GM19455 (cell line): ENCODE measurements around the gene IRF4.
"Not testable (repeated sequence)": the region's sequence is repeated elsewhere in the genome, so short reads cannot be mapped to it uniquely, and the experiment has no call there.

ENCODE experiments used
- ATAC-seq: cut with Tn5 transposase; IDR thresholded peaks from one replicate; pipeline ENCODE4 v1.9.1; 2021; ENCODE audit not compliant: unreplicated experiment

Gene IRF4

GRCh38 chr6:365835-366234 is 25.7 kb upstream of the IRF4 start:
- ATAC-seq, result no peak

DNA sequence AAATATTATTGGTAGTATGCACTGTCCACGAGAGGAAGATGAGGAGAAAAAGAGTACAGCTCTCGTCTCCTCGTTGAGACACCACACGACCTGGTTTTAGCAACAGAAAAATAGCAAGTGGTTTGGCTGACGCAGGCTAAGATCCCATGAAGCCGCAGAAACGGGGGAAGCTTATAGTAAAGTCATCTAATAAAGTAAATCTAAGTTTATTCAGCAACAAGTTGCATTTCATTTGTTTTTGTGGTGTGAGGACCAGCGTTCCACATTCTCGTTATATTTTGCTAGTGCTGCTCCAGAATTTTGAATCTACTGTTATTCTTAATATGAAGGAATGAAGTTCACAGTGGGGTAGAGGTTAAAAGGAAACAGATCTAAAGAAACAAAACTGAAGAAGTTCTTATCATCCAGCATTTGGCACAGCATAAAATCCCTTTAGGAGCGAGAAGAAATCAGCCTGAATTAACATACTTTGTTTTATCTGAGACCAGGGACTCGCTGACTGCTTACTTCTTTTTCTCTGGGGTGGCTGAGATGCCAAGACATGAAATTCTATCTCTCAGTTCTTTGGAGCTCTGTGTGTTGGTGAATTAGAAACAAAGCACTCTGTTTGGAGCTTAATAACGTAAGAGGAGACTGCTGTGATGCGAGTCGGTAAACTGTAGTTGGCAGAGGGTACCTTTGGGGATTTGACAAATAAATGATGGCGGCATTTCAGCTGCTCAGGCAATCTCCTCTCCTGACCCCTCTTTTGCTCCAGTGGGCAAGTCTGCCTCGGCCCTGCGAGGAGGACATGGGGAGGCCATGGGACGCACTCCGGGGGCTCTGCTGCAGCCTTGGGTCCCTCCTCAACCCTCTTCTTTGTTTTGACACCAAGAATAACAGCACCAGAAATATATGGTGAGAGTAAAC is 24.9 kb upstream of the IRF4 start:
- no peak for ATAC-seq

- no peak for ATAC-seq
Measured at GRCh38 chr6:367298-367794, 24.2 kb upstream of the IRF4 start.

DNA sequence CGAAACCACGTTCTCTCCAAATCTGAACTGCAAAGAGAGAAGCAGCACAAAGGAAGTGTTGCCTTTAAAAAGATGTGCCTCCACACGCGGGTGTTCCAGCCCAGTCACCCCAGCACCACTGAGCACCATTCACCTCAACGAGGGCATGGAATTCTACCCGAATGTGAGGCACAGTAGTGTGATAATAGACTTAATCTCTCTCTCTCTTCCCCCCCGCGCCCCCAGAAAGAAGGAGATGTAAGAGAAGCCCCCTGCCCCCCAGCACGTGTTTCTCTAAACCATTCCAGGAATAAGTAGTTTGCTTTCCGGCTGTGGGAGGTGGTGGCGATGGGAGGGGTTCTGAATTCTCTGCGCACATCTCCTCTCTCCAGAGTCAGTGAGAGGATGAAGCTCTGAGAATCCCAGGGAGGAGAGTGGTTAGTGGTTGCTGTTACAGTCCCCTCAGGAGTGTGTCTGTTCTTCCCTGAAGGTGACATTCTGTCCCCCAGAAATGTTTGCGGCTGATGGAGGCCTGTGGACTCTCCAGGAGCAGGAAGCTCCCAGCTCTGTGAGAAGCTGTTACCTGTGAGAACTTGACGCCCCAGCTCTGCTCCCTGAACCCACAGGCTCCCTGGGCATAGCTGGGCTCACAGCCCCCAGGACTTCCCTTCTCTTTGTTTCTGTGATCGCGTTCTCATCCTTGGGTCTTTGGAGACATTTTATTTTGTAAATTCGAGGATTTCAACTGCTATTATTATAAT is 23.5 kb upstream of the IRF4 start:
- no peak for ATAC-seq

DNA sequence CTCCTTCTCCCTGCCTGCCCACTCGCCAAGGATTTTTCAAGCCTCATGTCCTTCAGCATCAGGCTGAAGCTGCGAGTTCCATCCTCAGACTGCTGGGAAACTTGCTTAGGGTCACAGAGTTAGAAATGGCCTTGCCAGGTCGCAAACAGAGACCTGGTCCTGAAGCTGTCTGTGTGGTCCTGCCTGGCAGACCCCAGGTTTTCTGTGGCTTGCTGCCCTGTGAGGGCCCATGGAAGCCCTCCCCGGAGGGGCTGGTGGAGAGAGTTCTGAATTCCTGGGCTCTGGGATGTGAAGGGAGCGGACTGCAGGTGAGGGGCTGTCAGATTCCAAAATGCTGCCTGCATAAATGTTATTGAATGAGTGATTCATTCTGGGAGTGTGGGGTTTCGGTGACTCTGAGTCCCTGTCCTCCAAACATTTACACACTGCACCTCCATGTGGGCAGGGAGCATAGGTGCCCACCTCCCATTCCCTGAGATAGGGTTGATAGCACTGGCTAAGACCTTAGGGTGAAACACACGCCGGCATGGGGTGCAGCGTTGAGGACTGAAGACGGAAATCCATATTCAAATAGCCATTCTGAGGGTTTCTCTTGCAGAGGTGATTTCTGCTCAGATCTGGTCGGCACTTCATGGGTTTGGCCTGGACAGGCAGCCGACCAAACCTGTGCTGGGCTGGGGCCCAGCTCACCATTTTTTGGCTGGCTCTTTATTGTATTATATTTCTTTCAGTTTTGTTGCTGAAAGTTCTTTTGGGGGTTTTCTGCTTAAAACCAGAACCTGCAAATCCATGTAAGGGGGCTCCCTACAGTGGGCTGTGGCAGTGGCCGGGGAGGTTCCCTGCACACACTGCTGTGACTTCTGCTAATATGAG is 21.8 kb upstream of the IRF4 start:
- ATAC-seq, result no peak

- no peak for ATAC-seq
Measured at GRCh38 chr6:370555-370954, 21.0 kb upstream of the IRF4 start.

GRCh38 chr6:371851-372250 is 19.7 kb upstream of the IRF4 start:
- ATAC-seq, result not testable (repeated sequence)

- ATAC-seq, result no peak
Measured at GRCh38 chr6:372336-372911, 19.1 kb upstream of the IRF4 start.

GRCh38 chr6:373031-373430 is 18.5 kb upstream of the IRF4 start:
- no peak for ATAC-seq

DNA sequence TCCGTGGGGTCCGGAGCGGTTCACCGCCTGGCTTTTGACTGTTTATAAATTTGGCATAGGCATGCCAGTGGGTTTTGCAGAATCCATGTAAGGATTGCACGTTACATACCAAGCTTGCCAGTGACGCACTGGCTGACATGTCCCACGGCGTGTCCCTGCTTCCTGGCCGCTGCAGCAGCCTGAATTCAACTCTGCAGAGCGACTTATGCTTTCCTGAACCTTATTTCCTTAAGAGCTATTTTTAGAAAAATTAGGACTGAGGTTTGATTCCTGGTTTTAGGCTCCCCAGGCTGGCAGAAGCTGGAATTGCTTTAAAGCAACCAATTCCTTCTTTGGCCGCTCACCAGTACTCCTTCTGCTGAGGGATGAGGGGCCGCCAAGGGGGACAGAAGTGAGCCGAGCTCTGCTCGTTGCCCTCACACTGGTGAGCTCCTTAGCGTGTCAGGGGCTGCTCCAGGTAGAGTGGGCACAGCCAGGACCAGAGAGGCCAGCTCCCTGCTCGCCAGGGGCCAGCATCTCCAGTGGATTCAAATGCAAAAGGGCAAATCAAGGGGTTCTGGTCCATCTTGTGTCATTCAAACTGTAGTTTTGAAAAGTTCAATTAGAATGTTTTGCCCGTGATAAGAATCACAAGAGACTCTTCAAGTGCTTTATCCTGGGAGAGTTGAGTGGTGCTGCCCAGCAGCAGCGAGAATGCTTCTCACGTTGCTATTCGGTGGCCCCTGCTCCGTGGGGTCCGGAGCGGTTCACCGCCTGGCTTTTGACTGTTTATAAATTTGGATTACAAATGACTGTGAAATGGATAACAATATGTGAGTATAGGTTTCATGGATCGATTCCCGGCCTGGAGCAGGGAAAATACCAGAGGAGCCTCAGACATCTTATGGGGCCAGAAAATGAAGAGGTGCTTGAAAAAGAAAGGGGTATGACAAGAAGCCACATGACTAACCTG is 17.5 kb upstream of the IRF4 start:
- no peak for ATAC-seq

- no peak for ATAC-seq
Measured at GRCh38 chr6:374956-375355, 16.6 kb upstream of the IRF4 start.

GRCh38 chr6:376827-377640 is 14.5 kb upstream of the IRF4 start:
- ATAC-seq, result no peak

DNA sequence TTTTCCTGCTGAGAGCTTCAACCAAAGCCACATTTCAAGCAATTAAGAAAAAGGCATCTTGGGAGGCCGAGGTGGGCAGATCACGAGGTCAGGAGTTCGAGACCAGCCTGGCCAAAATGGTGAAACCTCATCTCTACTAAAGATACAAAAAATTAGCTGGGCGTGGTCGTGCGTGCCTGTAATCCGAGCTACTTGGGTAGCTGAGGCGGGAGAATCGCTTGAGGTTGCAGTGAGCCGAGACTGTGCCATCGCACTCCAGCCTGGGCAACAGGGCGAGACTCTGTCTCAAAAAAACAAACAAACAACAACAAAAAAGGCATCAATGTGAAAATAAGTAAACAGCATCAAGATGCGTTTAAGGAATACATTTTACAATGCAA is 13.9 kb upstream of the IRF4 start:
- not testable (repeated sequence) for ATAC-seq

GRCh38 chr6:378090-378957 is 13.2 kb upstream of the IRF4 start:
- ATAC-seq, result no peak

- no peak for ATAC-seq
Measured at GRCh38 chr6:378958-379409, 12.6 kb upstream of the IRF4 start.

DNA sequence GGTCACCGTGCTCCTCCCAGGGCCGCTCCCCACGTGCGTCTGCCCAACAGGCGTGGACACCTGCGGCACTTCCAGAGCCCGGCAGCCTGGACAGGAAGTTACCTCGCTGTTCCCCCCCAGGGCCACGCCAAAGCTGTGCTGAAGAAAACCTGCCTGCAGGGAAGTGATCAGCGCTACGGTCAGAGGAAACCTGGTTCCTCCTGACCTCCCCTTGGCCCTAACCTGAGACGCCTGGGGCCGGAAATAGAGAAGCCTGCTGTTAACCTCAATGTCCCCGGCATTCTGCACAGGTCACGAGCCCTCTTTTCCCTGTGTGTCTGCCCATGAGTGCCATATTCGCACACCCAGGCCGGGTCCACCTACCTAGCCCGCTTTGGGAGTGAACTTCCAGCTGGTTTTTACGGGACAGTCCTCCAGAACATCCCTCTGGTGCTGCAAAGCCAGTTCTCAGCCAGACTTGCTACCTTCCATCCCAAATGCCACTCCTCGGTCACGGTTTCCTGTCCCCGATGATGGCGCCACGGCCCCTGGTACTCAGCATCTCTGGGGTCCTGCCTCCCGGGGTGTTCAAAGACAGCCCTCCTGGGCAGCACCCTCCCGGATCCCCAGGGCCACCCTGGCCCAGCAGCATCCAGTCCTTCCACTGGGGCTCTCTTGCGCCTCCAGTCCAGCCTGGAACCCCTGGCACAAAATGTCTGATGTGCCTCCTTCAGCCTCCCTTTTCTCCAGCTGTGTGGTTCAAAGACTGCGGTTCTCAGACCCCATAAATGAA is 12.0 kb upstream of the IRF4 start:
- ATAC-seq, result no peak
